ENCODE measurements around the gene HM13.
"Not testable (repeated sequence)": the region's sequence is repeated elsewhere in the genome, so short reads cannot be mapped to it uniquely, and the experiment has no call there.

The HM13 gene

DNA sequence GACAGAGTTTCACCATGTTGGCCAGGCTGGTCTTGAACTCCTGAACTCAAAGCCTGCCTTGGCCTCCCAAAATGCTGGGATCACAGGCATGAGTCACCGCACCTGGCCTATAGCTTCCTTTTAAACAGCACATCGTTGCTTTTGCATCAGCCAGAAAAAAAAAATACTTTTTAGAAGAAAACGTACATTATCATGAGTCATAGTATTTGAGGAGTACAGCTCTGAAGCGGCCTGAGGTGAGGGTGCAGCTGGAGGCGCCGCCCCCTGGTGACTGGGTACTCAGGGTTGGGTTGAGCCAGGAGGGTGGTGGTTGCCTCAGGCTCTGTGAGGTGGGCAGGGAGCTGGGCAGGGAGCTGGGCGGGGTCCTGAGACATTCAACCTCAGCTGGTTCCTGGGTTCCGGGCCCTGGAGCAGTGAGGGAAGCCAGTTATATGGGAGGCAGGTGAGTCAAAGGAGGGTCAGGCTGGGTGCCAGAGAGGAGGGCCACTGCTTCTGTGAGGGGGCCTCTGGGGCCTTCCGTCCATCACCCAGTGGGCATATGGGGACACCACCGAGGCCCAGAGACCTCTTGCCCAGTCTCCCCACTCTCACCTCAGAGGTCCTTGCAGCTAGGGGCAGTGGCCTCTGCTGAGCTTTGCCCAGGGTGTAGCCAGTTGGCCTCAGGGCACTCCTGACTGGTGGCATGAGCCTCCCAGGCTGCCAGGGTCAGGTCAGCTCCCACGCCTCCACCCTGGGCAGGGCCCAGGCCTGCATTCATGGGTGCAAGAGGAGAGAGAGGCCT, 79.2 kb downstream of the HM13 start:
- DNase-seq: no peak

- no peak for DNase-seq
Observed at GRCh38 chr20:31594002-31594557, 79.8 kb downstream of the HM13 start.

- DNase-seq: no peak
Observed at GRCh38 chr20:31594558-31595379, 80.5 kb downstream of the HM13 start.

DNA sequence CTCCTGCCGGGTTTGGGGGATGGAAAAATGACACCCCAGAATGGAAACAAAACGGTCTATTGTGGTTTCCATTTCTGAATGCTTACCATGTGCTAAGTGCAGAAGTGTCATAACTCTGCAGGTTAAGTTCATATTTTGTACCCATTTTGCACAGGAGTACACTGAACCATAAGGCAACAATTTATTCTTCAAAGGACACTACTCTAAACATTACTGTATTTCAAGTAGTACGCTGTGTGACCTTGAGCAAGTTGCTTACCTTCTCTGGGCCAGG, 81.1 kb downstream of the HM13 start:
- no peak for DNase-seq

DNA sequence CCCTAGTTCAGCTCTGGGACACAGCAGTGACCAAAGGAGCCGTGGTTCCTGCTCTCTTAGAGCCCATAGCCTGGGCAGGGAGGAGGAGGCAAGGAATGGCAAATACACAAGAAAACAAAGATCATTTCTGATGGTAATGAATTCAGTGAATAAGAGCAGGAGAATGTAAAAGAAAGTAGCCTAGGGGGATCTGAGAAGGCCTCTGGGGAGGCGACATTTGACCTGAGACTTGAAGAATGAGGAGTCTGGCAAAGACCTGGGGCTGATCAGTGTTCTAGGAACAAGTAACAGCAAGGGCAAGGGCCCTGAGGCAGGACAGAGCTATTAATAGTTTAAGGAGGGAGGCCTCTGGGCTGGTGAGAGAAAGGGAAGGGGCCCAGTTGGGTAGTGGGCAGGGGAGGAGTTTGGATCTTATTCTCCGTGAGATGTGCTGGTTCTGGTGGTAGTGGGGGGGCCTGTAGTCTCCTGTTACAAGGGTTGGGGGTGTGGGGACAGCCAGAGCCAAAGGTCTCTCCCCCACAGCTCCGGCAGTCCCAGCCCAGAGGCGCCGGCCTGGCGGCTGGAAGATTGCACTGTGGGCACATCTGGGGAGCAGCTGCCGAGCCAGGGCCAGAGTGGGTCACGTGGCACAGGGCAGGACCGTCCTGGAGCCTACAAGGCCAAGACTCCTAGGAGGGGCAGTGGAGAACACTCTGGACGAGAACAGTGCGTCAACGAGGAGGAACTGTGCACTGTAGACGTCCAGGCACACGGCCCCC, 81.6 kb downstream of the HM13 start:
- DNase-seq: no peak

GRCh38 chr20:31596412-31596715, 82.1 kb downstream of the HM13 start:
- not testable (repeated sequence) for DNase-seq

GRCh38 chr20:31596831-31597480, 82.7 kb downstream of the HM13 start:
- DNase-seq: no peak

DNA sequence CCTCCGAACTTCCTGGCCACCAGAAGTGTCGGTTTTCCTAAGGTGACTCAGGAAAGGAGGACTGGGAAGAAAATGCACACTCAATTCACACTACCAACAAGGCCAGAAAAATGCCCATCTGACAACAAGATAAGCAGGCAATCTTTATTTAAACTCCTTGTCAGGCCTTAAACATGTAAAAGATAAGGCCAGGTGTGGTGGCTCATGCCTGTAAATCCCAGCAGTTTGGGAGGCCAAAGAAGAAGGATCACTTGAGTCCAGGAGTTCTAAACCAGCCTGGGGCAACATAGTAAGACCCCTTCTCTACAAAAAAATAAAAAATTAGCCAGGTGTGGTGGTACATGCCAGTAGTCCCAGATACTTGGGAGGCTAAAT, 83.2 kb downstream of the HM13 start:
- no peak for DNase-seq

DNA sequence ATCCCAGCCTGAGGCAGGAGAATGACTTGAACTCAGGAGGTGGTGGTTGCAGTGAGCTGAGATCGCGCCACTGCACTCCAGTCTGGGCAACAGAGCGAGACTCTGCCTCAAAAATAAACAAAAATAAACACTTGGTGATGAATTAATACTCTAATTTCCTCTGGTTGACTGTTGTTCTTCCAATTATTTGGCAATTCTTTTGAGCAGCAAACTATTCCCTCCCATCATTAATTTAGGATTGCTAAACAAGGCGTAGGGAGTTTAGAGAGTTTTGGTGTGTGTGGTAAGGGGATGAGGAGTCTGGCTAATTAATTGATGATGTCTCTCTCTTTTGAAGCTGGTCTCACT, 88.2 kb downstream of the HM13 start:
- no peak for DNase-seq

GRCh38 chr20:31602779-31603441, 88.7 kb downstream of the HM13 start:
- DNase-seq: no peak

- peak; percentile 100 for DNase-seq
Observed at GRCh38 chr20:31603822-31604566, 89.8 kb downstream of the HM13 start.

DNA sequence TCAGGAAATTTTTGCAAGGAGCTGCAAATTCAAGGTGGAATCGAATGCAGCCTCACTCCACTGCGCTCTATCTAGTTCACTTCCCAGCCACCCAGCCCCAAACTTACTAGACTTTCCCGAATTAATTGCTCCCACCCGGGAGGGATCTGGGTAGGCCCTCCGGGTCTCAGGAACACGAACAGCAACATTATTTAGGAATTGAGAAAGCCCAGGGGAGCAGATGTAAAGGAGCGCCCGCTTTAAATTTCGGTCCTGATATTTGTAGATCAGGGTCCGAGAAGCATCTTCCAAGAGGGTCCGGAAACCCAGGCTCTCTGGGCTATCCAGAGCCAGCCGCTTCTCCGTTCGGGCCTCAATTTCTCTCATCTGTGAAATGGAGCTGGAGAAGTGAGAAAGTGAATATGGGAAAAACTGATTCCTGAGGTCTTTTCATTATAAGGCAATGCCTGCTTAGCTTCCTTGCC, 90.4 kb downstream of the HM13 start:
- peak; percentile 74 for DNase-seq

DNA sequence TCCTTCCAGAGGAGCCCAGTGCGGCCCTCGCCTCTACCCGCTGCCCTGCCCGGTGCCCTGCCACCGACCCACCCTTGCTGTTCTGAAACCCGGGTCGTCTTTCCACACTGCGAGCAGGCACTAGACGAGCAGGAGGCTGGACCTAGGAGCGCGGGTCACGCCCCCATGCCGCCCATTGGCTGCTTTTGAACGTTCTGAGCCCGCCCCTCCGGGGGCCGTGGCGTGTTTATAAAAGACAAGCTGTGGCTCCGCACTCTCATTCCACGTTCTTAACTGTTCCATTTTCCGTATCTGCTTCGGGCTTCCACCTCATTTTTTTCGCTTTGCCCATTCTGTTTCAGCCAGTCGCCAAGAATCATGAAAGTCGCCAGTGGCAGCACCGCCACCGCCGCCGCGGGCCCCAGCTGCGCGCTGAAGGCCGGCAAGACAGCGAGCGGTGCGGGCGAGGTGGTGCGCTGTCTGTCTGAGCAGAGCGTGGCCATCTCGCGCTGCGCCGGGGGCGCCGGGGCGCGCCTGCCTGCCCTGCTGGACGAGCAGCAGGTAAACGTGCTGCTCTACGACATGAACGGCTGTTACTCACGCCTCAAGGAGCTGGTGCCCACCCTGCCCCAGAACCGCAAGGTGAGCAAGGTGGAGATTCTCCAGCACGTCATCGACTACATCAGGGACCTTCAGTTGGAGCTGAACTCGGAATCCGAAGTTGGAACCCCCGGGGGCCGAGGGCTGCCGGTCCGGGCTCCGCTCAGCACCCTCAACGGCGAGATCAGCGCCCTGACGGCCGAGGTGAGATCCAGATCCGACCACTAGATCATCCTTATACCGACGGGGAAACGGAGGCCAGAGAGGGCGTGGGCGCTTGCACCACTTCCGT, 91.0 kb downstream of the HM13 start, which contains the start of gene ID1:
TSS of gene ID1 (plus strand) at position 259 of the 871 bp plus-strand sequence. CDS start at position 358, 99 bp downstream.
- DNase-seq: peak; percentile 100

DNA sequence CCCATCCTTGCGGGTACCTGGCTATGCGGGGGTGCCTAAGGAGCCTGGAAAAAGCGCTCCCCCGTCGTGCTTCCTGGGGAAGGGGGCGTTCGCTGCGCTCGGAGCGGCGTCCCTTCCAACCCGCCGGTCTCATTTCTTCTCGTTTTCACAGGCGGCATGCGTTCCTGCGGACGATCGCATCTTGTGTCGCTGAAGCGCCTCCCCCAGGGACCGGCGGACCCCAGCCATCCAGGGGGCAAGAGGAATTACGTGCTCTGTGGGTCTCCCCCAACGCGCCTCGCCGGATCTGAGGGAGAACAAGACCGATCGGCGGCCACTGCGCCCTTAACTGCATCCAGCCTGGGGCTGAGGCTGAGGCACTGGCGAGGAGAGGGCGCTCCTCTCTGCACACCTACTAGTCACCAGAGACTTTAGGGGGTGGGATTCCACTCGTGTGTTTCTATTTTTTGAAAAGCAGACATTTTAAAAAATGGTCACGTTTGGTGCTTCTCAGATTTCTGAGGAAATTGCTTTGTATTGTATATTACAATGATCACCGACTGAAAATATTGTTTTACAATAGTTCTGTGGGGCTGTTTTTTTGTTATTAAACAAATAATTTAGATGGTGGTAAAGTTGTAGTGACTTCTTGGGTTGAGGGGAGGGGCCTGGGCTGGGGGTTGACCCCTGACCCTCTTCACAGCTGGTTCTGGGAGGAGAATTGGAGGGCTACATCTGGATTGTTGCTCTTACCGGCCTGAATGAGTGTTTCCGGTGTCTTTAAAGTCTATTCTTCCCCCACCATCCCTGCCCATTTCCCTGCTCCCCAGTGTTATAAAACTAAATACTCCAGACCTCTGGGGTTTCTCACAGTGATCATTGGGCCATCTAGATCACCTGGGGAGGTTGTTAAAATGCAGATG, 91.9 kb downstream of the HM13 start:
- no peak for DNase-seq

GRCh38 chr20:31606804-31607639, 92.8 kb downstream of the HM13 start:
- peak; percentile 90 for DNase-seq

- no peak for DNase-seq
Observed at GRCh38 chr20:31607640-31608250, 93.5 kb downstream of the HM13 start.

DNA sequence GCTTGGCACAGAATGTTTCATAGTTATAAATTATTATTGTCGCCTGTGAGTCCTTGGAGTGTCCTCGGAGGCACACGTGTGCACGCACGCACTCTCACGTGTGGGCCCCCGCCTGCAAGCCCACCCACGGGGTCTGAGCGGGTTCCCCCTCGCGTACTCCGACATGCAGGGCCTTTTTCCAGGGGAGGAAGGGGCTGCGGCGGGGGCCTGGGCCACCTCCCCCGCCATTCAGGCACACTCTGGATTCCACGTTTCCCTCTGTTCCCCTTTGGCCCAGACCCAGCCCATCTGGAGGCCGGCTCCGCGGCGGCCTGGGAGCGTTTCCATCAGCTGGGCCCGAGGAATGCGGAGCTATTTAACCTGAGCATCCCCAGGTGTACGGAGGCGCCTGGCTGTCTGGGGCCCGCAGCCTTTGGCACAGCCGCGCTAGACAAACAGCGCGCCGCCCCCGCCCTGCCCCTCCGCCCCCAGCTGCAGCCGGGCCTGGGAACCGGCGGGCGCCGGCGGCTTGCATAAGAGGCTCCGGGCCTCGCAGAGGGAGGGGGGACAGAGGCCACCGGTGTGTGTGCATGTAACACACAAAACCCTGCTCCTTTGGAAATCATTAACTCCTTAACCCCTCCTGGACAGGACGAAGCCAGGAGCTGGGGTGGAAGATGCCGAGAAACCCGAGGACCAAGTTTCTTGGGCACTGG, 94.2 kb downstream of the HM13 start:
- peak; percentile 99 for DNase-seq

All from NCI-H2171 (cell line).